AG09309 (cell line): Measurements from ENCODE around the gene PRSS8.
"Not testable (repeated sequence)": the region's sequence is repeated elsewhere in the genome, so short reads cannot be mapped to it uniquely, and the experiment has no call there.

ENCODE experiments used
- DNase-seq: peaks from one replicate; pipeline ENCODE4 v3.0.0-alpha.2; 2010; ENCODE audit warnings: low read depth
- H3K4me3 ChIP-seq: 2 replicates; pipeline ENCODE4 v1.5.1; 2011; ENCODE audit warnings: mild to moderate bottlenecking, low read depth, low read length, moderate library complexity; ENCODE audit not compliant: control insufficient read depth
- TF ChIP-seq, protein P1 (sequence below): IDR thresholded peaks from 2 replicates; pipeline ENCODE4 v1.5.1; 2011; ENCODE audit warnings: mild to moderate bottlenecking, low read depth, low read length, inconsistent platforms; ENCODE audit not compliant: insufficient read depth, control insufficient read depth; ENCODE audit errors: missing control alignments

PRSS8 gene

DNA sequence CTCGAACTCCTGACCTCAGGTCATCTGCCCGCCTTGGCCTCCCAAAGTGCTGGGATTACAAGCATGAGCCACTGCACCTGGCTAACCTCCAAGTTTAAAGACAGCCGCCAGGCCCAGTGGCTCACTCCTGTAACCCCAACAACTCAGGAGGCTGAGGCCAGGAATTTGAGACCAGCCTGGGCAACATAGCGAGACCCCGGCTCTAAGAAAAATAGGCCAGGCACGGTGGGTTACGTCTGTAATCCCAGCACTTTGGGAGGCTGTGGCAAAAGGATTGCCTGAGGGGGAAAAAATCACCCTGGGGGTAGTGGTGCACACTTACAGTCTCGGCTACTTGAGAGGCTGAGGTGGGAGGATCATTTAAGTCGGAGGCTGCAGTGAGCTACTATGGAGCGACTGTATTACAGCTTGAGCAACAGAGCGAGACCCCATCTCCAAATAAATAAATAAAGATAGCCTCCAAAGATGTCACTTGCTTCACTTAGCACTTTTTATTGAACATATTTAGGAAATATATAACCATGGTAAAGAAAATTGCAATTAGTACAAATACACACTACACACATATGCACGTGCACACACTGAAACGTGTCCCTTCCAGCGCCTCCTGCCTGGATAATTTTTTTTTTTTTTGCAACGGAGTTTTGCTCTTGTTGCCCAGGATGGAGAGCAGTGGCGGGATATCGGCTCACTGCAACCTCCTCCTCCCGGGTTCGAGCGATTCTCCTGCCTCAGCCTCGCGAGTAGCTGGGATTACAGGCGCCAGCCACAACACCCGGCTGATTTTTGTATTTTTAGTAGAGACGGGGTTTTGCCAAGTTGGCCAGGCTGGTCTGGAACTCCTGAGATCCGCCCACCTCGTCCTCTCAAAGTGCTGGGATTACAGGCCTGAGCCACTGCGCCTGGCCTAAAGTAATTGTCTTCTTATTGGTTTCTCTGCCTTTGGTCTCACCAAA lies 28.7 kb downstream of the PRSS8 start:
- TF ChIP-seq, protein P1, sequence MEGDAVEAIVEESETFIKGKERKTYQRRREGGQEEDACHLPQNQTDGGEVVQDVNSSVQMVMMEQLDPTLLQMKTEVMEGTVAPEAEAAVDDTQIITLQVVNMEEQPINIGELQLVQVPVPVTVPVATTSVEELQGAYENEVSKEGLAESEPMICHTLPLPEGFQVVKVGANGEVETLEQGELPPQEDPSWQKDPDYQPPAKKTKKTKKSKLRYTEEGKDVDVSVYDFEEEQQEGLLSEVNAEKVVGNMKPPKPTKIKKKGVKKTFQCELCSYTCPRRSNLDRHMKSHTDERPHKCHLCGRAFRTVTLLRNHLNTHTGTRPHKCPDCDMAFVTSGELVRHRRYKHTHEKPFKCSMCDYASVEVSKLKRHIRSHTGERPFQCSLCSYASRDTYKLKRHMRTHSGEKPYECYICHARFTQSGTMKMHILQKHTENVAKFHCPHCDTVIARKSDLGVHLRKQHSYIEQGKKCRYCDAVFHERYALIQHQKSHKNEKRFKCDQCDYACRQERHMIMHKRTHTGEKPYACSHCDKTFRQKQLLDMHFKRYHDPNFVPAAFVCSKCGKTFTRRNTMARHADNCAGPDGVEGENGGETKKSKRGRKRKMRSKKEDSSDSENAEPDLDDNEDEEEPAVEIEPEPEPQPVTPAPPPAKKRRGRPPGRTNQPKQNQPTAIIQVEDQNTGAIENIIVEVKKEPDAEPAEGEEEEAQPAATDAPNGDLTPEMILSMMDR, result no peak
- no peak for DNase-seq
- no peak overlapping the region for H3K4me3 ChIP-seq

DNA sequence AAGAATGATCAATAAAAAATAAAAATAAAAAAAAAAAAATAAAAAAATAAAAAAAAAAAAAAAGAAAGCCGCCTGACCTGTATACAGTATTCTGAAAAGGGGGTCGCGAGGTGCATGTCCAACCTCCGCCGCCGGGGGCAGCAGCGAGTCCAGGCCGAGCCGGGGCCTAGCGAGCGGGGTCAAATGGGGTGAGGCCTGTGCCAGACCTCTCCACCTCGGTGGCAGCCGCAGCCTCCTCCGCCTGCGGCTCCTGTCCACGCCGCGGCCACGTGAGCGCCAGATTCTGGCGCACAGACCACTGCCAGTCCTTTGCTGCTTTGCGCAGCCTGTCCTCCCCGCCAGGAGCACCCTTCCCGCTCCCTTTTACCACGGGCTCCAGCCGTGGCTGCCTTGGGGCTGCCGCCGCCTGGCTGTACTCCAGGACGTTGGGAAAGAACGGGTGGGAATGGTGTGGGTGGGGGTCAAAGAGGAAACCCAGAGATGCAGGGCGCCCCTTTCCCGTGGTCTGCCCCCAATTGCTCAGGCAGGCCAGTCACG lies 29.8 kb downstream of the PRSS8 start:
- no peak for DNase-seq
- H3K4me3 ChIP-seq, result no peak overlapping the region
- TF ChIP-seq, protein P1, result peak; percentile 86

DNA sequence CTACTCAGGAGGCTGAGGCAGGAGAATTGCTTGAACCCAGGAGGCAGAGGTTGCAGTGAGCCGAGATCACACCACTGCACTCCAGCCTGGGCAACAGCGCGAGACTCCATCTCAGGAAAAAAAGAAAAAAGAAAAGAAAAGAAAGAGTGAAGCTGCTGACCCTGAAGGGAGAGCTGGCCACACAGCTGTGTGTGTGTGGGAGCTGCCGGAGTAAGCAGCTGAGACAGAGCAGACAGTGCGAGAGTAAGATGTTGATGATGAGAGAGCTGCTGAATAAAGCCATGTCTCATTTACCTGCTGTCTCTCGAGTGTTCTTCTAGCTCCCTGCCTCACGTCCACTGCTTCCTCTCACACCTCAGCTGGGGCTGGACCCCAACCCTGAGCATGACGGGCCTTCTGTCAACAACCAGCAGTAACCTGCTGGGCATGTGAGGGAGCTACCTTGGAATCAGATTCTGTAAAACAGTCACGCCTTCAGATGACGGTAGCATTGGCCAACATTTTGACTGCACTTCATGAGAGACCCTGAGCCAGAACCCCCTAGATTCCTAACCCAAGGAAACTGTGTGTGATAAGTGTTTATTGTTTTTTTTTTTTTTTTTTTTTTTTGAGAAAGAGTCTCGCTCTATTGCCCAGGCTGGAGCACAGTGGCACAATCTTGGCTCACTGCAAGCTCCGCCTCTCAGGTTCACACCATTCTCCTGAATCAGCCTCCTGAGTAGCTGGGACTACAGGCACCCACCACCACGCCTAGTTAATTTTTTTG lies 34.5 kb downstream of the PRSS8 start:
- not testable (repeated sequence) for H3K4me3 ChIP-seq, DNase-seq

DNA sequence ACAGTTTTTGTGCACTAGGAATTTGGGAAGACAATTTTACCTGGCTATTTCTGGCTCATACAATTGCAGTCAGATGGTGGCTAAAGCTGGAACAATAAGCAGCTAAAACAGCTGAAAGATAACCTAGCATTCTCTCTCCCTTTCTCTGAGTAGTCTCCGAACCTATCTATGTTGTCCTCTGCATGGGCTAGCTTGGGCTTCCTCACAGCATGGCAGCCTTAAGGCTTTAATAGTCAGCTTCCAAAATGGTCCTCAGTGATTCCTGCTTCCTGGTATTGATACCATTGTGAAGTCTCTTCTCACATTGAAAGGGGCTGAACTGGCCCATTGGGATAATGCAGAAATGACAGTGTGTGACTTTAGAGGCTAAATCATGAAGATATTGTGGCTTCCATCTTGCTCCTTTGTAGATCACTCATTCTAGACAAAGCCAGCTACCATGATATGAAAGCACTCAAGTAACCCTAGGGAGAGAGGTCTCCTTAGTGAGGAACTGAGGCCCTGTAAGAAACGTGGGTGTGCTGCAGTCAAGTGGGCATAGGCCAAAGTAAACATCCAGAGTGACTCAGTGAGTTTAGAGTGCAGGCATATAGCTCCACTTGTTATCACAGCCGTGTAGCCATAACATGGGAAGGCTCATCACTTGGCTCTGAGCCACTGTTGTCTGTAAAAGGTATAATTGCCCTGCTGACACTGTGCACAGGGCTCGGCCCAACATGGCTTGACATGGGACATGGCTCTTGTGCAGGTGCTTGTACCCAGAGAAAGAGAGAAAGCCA lies 35.5 kb downstream of the PRSS8 start:
- DNase-seq, result no peak
- TF ChIP-seq, protein P1, result no peak
- no peak overlapping the region for H3K4me3 ChIP-seq

DNA sequence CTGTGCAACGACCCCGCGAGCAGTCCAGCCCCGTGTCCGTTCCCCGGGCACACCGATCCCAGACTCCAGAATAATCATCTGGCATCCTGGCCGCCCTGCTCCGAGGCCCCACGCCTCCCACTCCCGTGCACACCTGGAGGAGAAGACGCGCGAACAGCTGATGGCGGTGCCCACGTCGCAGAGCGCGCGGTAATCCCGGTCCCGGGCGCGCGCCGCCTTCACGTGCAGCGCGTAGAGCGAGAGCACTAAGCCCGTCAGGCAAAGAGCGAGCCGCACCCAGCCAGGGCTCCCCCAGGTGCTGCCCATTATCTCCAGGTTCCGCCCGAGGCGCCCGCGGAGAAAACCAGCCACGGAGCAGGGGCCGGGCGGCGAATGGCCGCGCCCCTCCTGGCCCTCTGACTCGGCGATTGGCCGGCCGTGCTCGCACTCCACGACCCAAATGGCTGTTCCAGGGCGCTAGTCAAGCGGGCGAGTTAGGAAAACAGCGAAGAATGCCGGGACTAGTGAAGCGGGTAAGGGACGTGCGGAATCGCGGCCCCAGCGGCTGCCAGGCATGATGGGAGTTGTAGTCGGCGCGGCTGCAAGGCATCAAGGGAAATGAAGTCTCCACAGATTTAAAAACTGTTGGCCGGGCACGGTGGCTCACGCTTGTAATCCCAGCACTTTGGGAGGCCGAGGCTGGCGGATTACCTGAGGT lies 41.0 kb downstream of the PRSS8 start, which contains the start of gene VKORC1:
Gene VKORC1 (minus strand): TSS at position 374 of the 697 bp plus-strand sequence. CDS start 68 bp downstream, at position 306.
- peak; percentile 89 for DNase-seq
- TF ChIP-seq, protein P1, result no peak
- peak within 1 kb of the TSS; percentile 97 for H3K4me3 ChIP-seq

DNA sequence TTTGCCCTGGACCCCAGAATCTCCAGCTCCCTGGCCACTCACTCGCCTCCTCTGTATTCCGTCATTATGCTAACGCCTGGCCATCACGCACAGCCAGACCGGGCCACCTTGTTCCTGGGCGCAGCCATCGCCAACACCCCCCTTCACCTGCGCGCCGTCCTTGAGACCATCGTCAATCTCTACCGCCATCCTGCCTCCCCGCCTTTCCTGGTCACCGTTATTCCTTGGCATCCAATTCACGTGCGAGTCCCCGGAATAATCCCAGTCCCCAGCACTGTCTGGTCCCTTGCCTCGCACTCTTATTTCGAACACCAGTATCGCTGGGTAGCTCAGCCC lies 41.5 kb downstream of the PRSS8 start:
- no peak for DNase-seq
- TF ChIP-seq, protein P1, result no peak
- peak overlapping the region; percentile 97 for H3K4me3 ChIP-seq
